Lower lobe of right lung (tissue), 2 donors: ENCODE results near the gene SLC35B4. TPM values are rescaled to one million over a fixed set of nuclear protein-coding genes. Genes with fewer than 3 reads are reported as not detected.

Experiments
- ATAC-seq, 2 donors: fragments of 200-7000 bp; cut with Tn5 transposase; one replicate each; pipeline ENCODE4 v1.9.1; 2020 to 2022; ENCODE audit warnings: mild to moderate bottlenecking in 2 of 2, moderate library complexity in 2 of 2
- DNase-seq: peaks from one replicate; pipeline ENCODE4 v3.0.0-alpha.2; 2020
- H3K27ac ChIP-seq: fragments of 200-600 bp; one replicate; pipeline ENCODE4 v1.8.0; 2022
- H3K27me3 ChIP-seq: fragments of 200-600 bp; one replicate; pipeline ENCODE4 v1.8.0; 2022; ENCODE audit warnings: low read depth
- H3K36me3 ChIP-seq: fragments of 200-600 bp; one replicate; pipeline ENCODE4 v1.8.0; 2022; ENCODE audit warnings: mild to moderate bottlenecking
- H3K4me1 ChIP-seq: fragments of 200-600 bp; one replicate; pipeline ENCODE4 v1.8.0; 2022
- H3K4me3 ChIP-seq: fragments of 200-600 bp; one replicate; pipeline ENCODE4 v1.8.0; 2022; ENCODE audit warnings: mild to moderate bottlenecking
- H3K9me3 ChIP-seq: fragments of 200-600 bp; one replicate; pipeline ENCODE4 v1.8.0; 2022
- intact Hi-C: fragments of 100-400 bp; cut with DNase I; formaldehyde crosslinking; loops from one replicate; pipeline ENCODE4 v1.11.0; 2022
- total RNA-seq: library from RNA; stranded (reverse); fragmentation: NEBNext Ultra II Directional; extraction: Animal tissue kit (Norgen Biotek cat#: 25700); gene quantifications from one replicate; pipeline ENCODE4 v1.2.1, GENCODE V29; 2021
- TF ChIP-seq, protein P1 (sequence below): fragments of 200-600 bp; IDR thresholded peaks from one replicate; pipeline ENCODE4 v1.8.0; 2022; ENCODE audit warnings: antibody characterized with exemption, mild to moderate bottlenecking
- donor health status: DM: no; HTN: yes; CAD: no; lungs with severe emphysema.

Gene SLC35B4
- total RNA-seq, 1 donor from 2014 or later, result 12.2 TPM

DNA sequence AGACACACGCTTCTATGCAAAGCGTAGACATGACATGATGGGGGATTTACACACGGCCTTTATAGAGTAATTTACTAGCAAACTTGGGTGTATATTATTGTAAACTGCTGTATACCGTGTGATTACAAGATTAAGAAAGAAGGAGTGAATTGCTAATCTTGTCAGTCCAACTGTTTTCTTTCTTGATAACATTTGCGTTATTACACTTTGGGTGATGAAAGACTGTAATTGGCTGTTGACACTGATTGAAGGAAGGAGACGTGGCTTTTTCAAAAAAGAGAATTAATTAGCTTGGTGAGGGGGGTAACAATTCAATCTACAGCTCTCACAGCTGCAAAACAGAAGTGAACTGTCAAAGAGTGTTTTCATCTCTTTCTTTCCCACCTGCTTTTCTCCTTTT, 32.7 kb downstream of the SLC35B4 start:
- no peaks in the 10 kb centered on the region for H3K9me3 ChIP-seq

DNA sequence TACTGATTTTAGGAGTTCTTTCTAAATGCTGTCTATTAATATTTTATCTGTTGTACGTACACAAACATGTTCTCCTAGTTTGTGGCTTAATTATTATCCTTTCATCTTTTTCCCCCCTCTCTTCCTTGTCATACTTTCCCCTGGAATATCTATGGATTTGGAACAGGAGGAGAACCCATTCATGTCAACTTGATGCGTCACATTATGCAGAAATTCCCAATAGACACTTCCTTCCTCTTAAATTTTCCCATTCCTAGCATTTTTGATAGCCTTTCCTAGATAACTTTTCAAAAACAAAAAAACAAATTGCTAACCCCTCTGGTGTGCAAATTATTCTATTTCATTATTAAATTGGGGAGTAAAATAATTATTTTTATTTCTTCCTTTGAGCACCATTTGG, 36.2 kb downstream of the SLC35B4 start:
- no peak overlapping the region for H3K4me3 ChIP-seq
- H3K27ac ChIP-seq, result no peak overlapping the region
- DNase-seq (no peak), ATAC-seq (no peak)
- intact Hi-C loops, result no loop called here
- H3K9me3 ChIP-seq, result no peaks in the 10 kb centered on the region
- TF ChIP-seq, protein P1, sequence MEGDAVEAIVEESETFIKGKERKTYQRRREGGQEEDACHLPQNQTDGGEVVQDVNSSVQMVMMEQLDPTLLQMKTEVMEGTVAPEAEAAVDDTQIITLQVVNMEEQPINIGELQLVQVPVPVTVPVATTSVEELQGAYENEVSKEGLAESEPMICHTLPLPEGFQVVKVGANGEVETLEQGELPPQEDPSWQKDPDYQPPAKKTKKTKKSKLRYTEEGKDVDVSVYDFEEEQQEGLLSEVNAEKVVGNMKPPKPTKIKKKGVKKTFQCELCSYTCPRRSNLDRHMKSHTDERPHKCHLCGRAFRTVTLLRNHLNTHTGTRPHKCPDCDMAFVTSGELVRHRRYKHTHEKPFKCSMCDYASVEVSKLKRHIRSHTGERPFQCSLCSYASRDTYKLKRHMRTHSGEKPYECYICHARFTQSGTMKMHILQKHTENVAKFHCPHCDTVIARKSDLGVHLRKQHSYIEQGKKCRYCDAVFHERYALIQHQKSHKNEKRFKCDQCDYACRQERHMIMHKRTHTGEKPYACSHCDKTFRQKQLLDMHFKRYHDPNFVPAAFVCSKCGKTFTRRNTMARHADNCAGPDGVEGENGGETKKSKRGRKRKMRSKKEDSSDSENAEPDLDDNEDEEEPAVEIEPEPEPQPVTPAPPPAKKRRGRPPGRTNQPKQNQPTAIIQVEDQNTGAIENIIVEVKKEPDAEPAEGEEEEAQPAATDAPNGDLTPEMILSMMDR, result no peak
- no peaks in the 10 kb centered on the region for H3K27me3 ChIP-seq
- H3K4me1 ChIP-seq, result no peaks in the 10 kb centered on the region
- H3K36me3 ChIP-seq, result no peaks in the 10 kb centered on the region

More for the DNA sequence above, 32.7 kb downstream of the SLC35B4 start:
- Histone ChIP-seq H3K27ac (no peak overlapping the region), H3K4me3 (no peak overlapping the region), H3K27me3 (no peaks in the 10 kb centered on the region), H3K4me1 (no peaks in the 10 kb centered on the region), H3K36me3 (no peaks in the 10 kb centered on the region)
- intact Hi-C loops, result no loop called here
- DNase-seq (no peak), ATAC-seq (no peak)
- TF ChIP-seq, protein P1, result no peak

DNA sequence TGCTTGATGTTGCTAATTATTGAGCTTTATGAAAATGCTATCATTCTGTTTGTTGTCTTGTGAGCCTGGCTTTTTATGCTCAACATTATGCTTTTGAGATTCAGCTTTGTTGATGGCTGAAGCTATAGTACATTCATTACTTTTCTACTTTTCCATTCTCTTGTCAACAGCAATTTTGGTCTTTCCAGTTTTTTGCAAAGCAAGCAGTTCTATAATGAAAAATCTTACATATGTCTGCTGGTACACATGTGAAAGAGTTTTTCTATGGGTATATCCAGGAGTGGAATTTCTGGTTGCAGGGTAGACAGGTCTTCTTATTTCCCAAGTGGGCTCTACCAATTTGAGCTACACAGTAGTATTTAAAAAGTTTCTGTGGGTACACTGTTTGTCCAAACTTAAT, 36.8 kb downstream of the SLC35B4 start:
- intact Hi-C loops, result no loop called here
- Histone ChIP-seq H3K4me1 (no peaks in the 10 kb centered on the region), H3K36me3 (no peaks in the 10 kb centered on the region), H3K27ac (no peak overlapping the region), H3K4me3 (no peak overlapping the region), H3K27me3 (no peaks in the 10 kb centered on the region), H3K9me3 (no peaks in the 10 kb centered on the region)
- TF ChIP-seq, protein P1, result no peak
- no peak for ATAC-seq
- no peak for DNase-seq

DNA sequence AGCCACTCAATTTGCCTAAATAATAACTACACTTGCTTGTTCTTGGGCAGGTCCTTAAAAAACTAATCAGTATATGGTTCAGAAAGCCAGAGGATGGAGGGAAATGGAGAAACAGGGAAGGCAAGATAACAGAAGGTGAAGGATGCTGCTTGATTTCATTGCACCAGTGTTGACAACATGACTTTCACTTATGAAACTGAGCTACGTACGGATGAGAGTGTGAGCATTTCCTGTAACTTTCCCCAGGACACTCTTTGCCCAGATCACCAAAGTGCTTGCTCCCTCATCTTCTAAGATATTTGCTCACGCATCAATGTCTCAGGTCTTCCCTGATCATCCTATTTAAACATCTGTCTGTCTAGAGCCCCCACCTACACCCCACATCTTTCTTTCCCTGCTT, 37.4 kb downstream of the SLC35B4 start:
- Histone ChIP-seq H3K4me1 (no peaks in the 10 kb centered on the region), H3K27ac (no peak overlapping the region), H3K9me3 (no peaks in the 10 kb centered on the region), H3K27me3 (no peaks in the 10 kb centered on the region), H3K4me3 (no peak overlapping the region), H3K36me3 (no peaks in the 10 kb centered on the region)
- DNase-seq, result no peak
- no peak for ATAC-seq
- TF ChIP-seq, protein P1, result no peak
- intact Hi-C loops, result no loop called here

DNA sequence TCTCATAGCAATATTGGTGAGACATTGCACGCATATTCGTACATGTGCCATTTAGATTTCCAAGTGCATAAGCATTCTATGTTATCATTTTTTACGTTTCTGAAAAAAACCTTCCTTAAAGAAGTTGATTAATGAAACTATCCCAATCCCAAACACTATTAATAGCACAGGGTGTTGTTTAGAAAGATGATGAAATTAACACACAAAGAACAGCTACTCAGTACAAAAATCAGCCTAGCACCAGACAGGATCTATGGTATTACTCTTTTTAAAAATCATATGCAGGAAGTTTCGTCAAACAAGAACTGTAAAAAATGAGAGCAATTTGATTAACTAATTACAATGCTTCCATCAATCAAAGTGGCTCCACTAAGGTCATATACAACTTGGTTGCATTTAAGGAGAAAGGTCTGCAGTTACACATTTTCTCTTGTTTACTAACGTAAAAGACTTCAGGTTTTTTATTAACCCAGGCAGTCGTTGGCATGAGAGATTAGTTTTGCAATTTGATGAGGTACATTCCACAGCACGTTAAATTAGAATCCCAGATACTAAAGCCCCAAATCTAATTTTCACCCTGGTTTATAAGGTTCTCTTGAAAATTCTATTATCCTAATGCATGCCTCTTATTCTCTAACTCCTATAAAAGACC, 38.1 kb downstream of the SLC35B4 start:
- no peaks in the 10 kb centered on the region for H3K4me1 ChIP-seq
- ATAC-seq, result no peak
- TF ChIP-seq, protein P1, result no peak
- H3K4me3 ChIP-seq, result no peak overlapping the region
- intact Hi-C loops, result no loop called here
- H3K9me3 ChIP-seq, result no peaks in the 10 kb centered on the region
- no peaks in the 10 kb centered on the region for H3K36me3 ChIP-seq
- H3K27ac ChIP-seq, result no peak overlapping the region
- DNase-seq, result no peak
- no peaks in the 10 kb centered on the region for H3K27me3 ChIP-seq
